ENCODE results near the gene TLR8.
"Not testable (repeated sequence)": the region's sequence is repeated elsewhere in the genome, so short reads cannot be mapped to it uniquely, and the experiment has no call there.

TLR8 gene

GRCh38 chrX:12899506-12899905 lies 6.9 kb upstream of the TLR8 start:
- no peak for DNase-seq

GRCh38 chrX:12901486-12901885 lies 4.9 kb upstream of the TLR8 start:
- DNase-seq, result peak; percentile 3

GRCh38 chrX:12903646-12904045 lies 2.8 kb upstream of the TLR8 start:
- no peak for DNase-seq

- DNase-seq, result no peak
Measured at GRCh38 chrX:12910423-12911121, 4.2 kb downstream of the TLR8 start.

- no peak for DNase-seq
Measured at GRCh38 chrX:12911122-12911470, 4.7 kb downstream of the TLR8 start.

- DNase-seq, result no peak
Measured at GRCh38 chrX:12912791-12913482, 6.5 kb downstream of the TLR8 start.

GRCh38 chrX:12917753-12918152 lies 11.3 kb downstream of the TLR8 start:
- DNase-seq, result no peak

GRCh38 chrX:12919051-12919450 lies 12.6 kb downstream of the TLR8 start:
- DNase-seq, result no peak

- DNase-seq, result no peak
Measured at GRCh38 chrX:12919620-12920019, 13.2 kb downstream of the TLR8 start.

- no peak for DNase-seq
Measured at GRCh38 chrX:12920990-12921389, 14.6 kb downstream of the TLR8 start.

GRCh38 chrX:12921886-12922598 lies 15.6 kb downstream of the TLR8 start:
- no peak for DNase-seq

- no peak for DNase-seq
Measured at GRCh38 chrX:12922599-12922919, 16.1 kb downstream of the TLR8 start.

- DNase-seq, result no peak
Measured at GRCh38 chrX:12929701-12930100, 23.3 kb downstream of the TLR8 start.

- DNase-seq, result no peak
Measured at GRCh38 chrX:12930150-12930549, 23.7 kb downstream of the TLR8 start.

GRCh38 chrX:12932244-12932643 lies 25.8 kb downstream of the TLR8 start:
- no peak for DNase-seq

- DNase-seq, result no peak
Measured at GRCh38 chrX:12934850-12935249, 28.4 kb downstream of the TLR8 start.

GRCh38 chrX:12936947-12937346 lies 30.5 kb downstream of the TLR8 start:
- DNase-seq, result no peak

GRCh38 chrX:12940471-12940870 lies 34.1 kb downstream of the TLR8 start:
- not testable (repeated sequence) for DNase-seq

GRCh38 chrX:12943592-12943991 lies 37.2 kb downstream of the TLR8 start:
- DNase-seq, result not testable (repeated sequence)

- DNase-seq, result not testable (repeated sequence)
Measured at GRCh38 chrX:12944452-12944851, 38.0 kb downstream of the TLR8 start.

- no peak for DNase-seq
Measured at GRCh38 chrX:12945494-12945893, 39.1 kb downstream of the TLR8 start.

GRCh38 chrX:12946406-12946805 lies 40.0 kb downstream of the TLR8 start:
- DNase-seq, result no peak

- DNase-seq, result peak; percentile 68
Measured at GRCh38 chrX:12946838-12947544, 40.6 kb downstream of the TLR8 start.

Measured in amniotic stem cell (primary cell).